NT2/D1 (cell line): ENCODE measurements around the gene TSPAN12.

Experiments used
- DNase-seq: peaks from one replicate; pipeline ENCODE4 v3.0.0-alpha.2; 2011; ENCODE audit warnings: low read depth, low spot score
- H3K27me3 ChIP-seq: 2 replicates; pipeline ENCODE4 v1.6.0; 2011; ENCODE audit warnings: mild to moderate bottlenecking; ENCODE audit not compliant: insufficient read length, insufficient read depth
- H3K36me3 ChIP-seq: 2 replicates; pipeline ENCODE4 v1.6.1; 2011; ENCODE audit warnings: mild to moderate bottlenecking, low read length, mixed read lengths; ENCODE audit not compliant: insufficient read depth, insufficient read length
- H3K4me1 ChIP-seq: 2 replicates; pipeline ENCODE4 v1.5.1; 2011; ENCODE audit not compliant: insufficient read depth, insufficient read length
- H3K4me3 ChIP-seq: 2 replicates; pipeline ENCODE4 v1.5.1; 2011; ENCODE audit warnings: low read depth; ENCODE audit not compliant: insufficient read length
- H3K9ac ChIP-seq: 2 replicates; pipeline ENCODE4 v1.6.0; 2011; ENCODE audit warnings: low read depth; ENCODE audit not compliant: insufficient read length
- H3K9me3 ChIP-seq: 2 replicates; pipeline ENCODE4 v1.5.1; 2011; ENCODE audit warnings: mild to moderate bottlenecking, low read length; ENCODE audit not compliant: insufficient read depth
- SUZ12 ChIP-seq: IDR thresholded peaks from 2 replicates; pipeline ENCODE4 v1.6.1; 2011; ENCODE audit not compliant: insufficient read length, insufficient read depth; ENCODE audit errors: extremely low read depth
- YY1 ChIP-seq: IDR thresholded peaks from 2 replicates; pipeline ENCODE4 v1.6.1; 2011; ENCODE audit not compliant: insufficient read length, insufficient read depth
- ZNF274 ChIP-seq: IDR thresholded peaks from 2 replicates; pipeline ENCODE4 v1.6.1; 2011; ENCODE audit warnings: mild to moderate bottlenecking, low read depth, low read length

TSPAN12 gene

DNA sequence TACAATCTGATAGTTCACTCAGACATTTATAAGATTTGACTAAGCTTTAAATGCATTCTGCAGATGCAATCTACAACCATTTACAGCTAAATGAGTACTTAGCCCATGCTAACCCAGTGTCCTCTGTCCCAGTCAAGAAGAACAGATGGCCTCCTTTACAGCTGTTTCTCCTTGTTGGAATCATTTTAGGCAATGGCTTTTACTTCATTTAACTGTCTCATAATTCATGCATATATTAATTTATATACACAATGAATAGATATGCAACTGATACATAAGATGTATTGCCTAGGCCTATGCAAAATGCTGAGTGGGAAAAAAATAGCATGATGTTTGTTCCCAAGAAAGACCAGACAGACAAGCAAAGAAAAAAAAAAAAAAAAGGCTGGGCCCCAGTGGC lies 82.2 kb downstream of the TSPAN12 start:
- TF ChIP-seq YY1 (no peak), SUZ12 (no peak), ZNF274 (no peak)
- H3K9me3 ChIP-seq: no peaks in the 10 kb centered on the region
- H3K4me1 ChIP-seq: no peaks in the 10 kb centered on the region
- H3K36me3 ChIP-seq: no peaks in the 10 kb centered on the region
- no peaks in the 10 kb centered on the region for H3K27me3 ChIP-seq
- H3K4me3 ChIP-seq: no peak overlapping the region
- H3K9ac ChIP-seq: no peak overlapping the region
- DNase-seq: no peak

DNA sequence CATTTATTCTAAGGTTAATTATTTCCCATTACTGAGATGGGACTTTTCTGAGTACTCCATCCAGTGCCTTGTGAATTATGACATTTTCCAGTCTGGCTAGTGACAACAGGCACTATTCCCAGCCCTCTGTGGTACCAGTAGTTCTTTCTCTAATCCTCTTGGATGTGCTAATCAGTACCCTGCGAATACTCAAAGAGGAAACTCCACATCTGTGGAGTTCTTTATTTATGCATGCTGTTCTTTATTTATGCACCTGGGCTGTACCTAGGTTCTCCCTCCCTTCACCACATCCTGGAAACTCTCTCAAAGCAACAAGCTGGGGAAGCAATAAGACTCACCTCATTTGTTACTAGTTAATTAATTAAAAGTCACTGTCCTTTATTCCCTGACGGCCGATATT lies 83.5 kb downstream of the TSPAN12 start:
- Histone ChIP-seq H3K9ac (no peak overlapping the region), H3K27me3 (no peaks in the 10 kb centered on the region), H3K4me3 (no peak overlapping the region), H3K9me3 (no peaks in the 10 kb centered on the region), H3K4me1 (no peaks in the 10 kb centered on the region), H3K36me3 (no peaks in the 10 kb centered on the region)
- TF ChIP-seq SUZ12: no peak
- DNase-seq: peak; percentile 18

DNA sequence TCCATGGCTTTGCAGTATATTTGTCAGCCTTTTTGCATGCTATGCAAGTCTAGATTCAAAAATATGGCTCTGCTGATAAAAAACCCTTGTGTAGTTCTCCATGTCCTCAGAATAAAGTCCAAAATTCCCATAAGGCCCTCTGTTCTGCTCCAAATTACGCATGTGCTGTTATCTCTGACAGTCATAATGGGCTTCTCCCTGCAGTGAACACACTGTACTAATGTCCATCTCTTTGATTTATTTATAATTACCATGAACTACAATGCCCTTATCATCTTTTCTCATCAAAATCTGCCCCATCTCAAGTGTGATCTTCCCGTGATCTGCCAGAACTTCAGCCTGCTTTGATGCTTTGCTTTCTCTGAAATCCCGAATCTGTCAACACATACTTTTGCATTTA lies 87.7 kb downstream of the TSPAN12 start:
- H3K9me3 ChIP-seq: no peaks in the 10 kb centered on the region
- no peaks in the 10 kb centered on the region for H3K36me3 ChIP-seq
- H3K27me3 ChIP-seq: no peaks in the 10 kb centered on the region
- TF ChIP-seq ZNF274: no peak
- no peak for TF ChIP-seq YY1
- no peak for TF ChIP-seq SUZ12
- H3K9ac ChIP-seq: no peak overlapping the region
- no peak for DNase-seq
- H3K4me1 ChIP-seq: no peaks in the 10 kb centered on the region
- no peak overlapping the region for H3K4me3 ChIP-seq

DNA sequence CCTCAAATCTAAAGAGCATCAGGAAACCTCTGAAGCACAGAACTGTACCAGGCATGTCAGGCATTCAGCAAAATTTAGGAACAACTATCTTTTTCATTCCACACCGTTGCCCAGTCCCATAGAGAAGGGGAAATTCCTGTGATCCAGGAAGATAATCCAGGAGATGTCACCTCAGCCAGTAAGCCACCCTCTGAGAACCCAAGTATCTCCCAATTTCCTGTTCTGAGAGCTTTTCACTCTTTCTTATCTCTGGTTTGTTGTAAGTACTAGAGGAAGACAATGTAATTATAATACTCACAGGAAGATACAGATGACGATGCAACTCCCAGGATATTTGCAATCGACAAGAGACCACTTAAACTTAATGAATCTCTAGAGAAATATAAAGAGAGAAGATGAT lies 97.1 kb downstream of the TSPAN12 start:
- H3K4me3 ChIP-seq: no peak overlapping the region

DNA sequence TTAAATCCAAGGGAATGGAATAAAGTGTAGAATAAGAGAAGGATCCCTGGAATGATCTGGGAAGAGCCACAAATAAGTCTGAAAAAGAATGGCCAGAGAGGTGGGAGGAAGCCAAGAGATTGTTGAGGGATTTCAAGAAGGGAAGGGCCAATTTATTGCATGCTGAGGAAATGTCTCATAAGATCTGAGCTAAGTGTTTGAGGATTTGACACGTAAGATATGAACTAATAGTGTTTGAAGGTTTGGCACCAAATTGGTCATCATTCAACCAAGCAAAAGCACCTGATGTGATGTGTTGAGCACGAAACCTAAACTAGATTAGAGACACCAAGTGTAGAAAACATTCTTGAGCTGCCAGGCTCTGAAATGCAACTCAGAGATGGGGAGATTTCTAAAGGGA lies 97.9 kb downstream of the TSPAN12 start:
- TF ChIP-seq YY1 (no peak), ZNF274 (no peak), SUZ12 (no peak)
- Histone ChIP-seq H3K4me1 (no peaks in the 10 kb centered on the region), H3K9ac (no peak overlapping the region), H3K4me3 (no peak overlapping the region), H3K9me3 (no peaks in the 10 kb centered on the region), H3K36me3 (no peaks in the 10 kb centered on the region), H3K27me3 (no peaks in the 10 kb centered on the region)
- no peak for DNase-seq

More for the DNA sequence above, 97.1 kb downstream of the TSPAN12 start:
- H3K36me3 ChIP-seq: no peaks in the 10 kb centered on the region
- H3K9ac ChIP-seq: no peak overlapping the region
- H3K27me3 ChIP-seq: no peaks in the 10 kb centered on the region
- no peak for DNase-seq
- no peaks in the 10 kb centered on the region for H3K4me1 ChIP-seq
- TF ChIP-seq ZNF274: no peak
- TF ChIP-seq SUZ12: no peak
- TF ChIP-seq YY1: no peak
- H3K9me3 ChIP-seq: no peaks in the 10 kb centered on the region

- Histone ChIP-seq H3K9me3 (no peaks in the 10 kb centered on the region), H3K27me3 (no peaks in the 10 kb centered on the region), H3K4me1 (no peaks in the 10 kb centered on the region), H3K36me3 (no peaks in the 10 kb centered on the region), H3K9ac (no peak overlapping the region), H3K4me3 (no peak overlapping the region)
- no peak for TF ChIP-seq YY1
- no peak for DNase-seq
These were observed 114.8 kb downstream of the TSPAN12 start for GRCh38 chr7:120743128-120743527.

DNA sequence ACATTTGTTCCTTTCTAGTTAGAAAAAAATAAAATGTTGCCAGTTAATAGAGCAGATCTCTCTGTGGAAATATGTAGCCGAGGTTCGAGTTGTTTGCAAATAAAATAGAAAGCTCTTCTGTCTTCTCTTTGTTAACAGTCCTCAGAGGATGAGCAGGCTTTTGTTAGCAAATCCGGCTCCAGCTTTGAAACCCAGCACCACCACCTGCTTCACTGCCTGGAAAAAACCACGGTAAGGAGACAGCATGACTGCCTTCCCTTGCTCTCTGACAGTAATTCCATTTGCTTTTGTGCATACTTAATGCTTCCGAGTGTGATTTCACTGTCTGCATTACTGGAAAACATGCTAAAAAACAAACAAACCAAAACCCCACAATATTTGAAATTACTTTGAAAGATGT lies 115.6 kb downstream of the TSPAN12 start:
- Histone ChIP-seq H3K4me3 (no peak overlapping the region), H3K9ac (no peak overlapping the region), H3K27me3 (no peaks in the 10 kb centered on the region), H3K4me1 (no peaks in the 10 kb centered on the region), H3K36me3 (no peaks in the 10 kb centered on the region), H3K9me3 (no peaks in the 10 kb centered on the region)
- peak; percentile 27 for DNase-seq
- TF ChIP-seq SUZ12: no peak
- TF ChIP-seq YY1: no peak
- no peak for TF ChIP-seq ZNF274
